ENCODE data around the gene MAGI1. TPM values are rescaled to one million over a fixed set of nuclear protein-coding genes. Genes with fewer than 3 reads are reported as not detected.

The MAGI1 gene
- total RNA-seq, 3 donors from 2014 or later (not counting 1 experiment from before 2014, with no cell fraction given), result not detected

GRCh38 chr3:65846936-65847335 is 191.8 kb downstream of the MAGI1 start:
- H3K27me3 Mint-ChIP-seq (ENCODE audit: low read depth in 2 of 2), result no peaks in the 10 kb centered on the region
- no peak overlapping the region for H3K4me3 Mint-ChIP-seq
- Histone ChIP-seq H3K9me3 (ENCODE audit: control insufficient read depth, insufficient read depth, low read length) (no peaks in the 10 kb centered on the region), H3K27me3 (ENCODE audit: control insufficient read depth, insufficient read depth, low read length) (no peaks in the 10 kb centered on the region), H3K4me3 (ENCODE audit: low read length) (no peak overlapping the region), H3K4me1 (ENCODE audit: control insufficient read depth, insufficient read depth, low read length) (no peaks in the 10 kb centered on the region), H3K36me3 (ENCODE audit: control insufficient read depth, insufficient read depth, low read length) (no peaks in the 10 kb centered on the region), H3K27ac (ENCODE audit: low read length) (no peak overlapping the region)
- intact Hi-C loops (cut with micrococcal nuclease), result no loop called here
- H3K4me1 Mint-ChIP-seq, result no peaks in the 10 kb centered on the region
- TF ChIP-seq CTCF (IDR thresholded peaks at IDR 0.05), result no peak
- peaks cover 0 to 4% of the 10 kb centered on the region in 2 donors for H3K9me3 Mint-ChIP-seq
- no peak for ATAC-seq
- WGBS (ENCODE audit: insufficient coverage), result 100% methylated on average over 1 of the region's 1 CpG
- no peak overlapping the region for H3K27ac Mint-ChIP-seq
- H3K36me3 Mint-ChIP-seq, result no peaks in the 10 kb centered on the region
- no peak for DNase-seq

- Mint-ChIP-seq H3K4me1 (no peaks in the 10 kb centered on the region), H3K4me3 (no peak overlapping the region), H3K27me3 (ENCODE audit: low read depth in 2 of 2) (no peaks in the 10 kb centered on the region), H3K36me3 (no peaks in the 10 kb centered on the region), H3K27ac (no peak overlapping the region), H3K9me3 (peaks cover 0 to 4% of the 10 kb centered on the region in 2 donors)
- Histone ChIP-seq H3K27ac (ENCODE audit: low read length) (no peak overlapping the region), H3K4me1 (ENCODE audit: control insufficient read depth, insufficient read depth, low read length) (no peaks in the 10 kb centered on the region), H3K4me3 (ENCODE audit: low read length) (no peak overlapping the region), H3K9me3 (ENCODE audit: control insufficient read depth, insufficient read depth, low read length) (no peaks in the 10 kb centered on the region), H3K27me3 (ENCODE audit: control insufficient read depth, insufficient read depth, low read length) (no peaks in the 10 kb centered on the region), H3K36me3 (ENCODE audit: control insufficient read depth, insufficient read depth, low read length) (no peaks in the 10 kb centered on the region)
- 80% methylated on average over 2 of the region's 2 CpGs for WGBS (ENCODE audit: insufficient coverage)
- DNase-seq, result no peak
- TF ChIP-seq CTCF (IDR thresholded peaks at IDR 0.05), result no peak
- intact Hi-C loops (cut with micrococcal nuclease), result no loop called here
- no peak for ATAC-seq
Observed at GRCh38 chr3:65844370-65844769, 194.3 kb downstream of the MAGI1 start.

DNA sequence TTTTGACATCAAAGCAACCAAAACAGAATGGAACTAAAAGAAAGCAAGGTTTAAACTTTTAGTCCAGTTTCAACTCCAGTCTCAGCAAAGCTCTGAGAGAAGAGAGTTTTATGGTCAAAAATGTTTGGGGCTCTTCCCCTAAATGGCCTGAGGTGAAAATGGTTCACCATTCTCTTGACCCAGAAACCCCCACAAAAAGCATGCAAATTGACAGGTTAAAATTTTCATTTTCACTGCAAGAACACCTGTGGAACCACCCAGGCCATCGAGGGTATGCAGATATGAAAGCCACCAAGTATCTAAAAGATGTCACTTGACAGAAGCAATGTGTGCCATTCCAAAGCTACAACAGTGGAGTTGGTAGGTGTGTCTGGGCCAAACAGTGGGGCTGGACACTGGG is 195.0 kb downstream of the MAGI1 start:
- ATAC-seq, result no peak
- Histone ChIP-seq H3K4me1 (ENCODE audit: control insufficient read depth, insufficient read depth, low read length) (no peaks in the 10 kb centered on the region), H3K36me3 (ENCODE audit: control insufficient read depth, insufficient read depth, low read length) (no peaks in the 10 kb centered on the region), H3K4me3 (ENCODE audit: low read length) (no peak overlapping the region), H3K9me3 (ENCODE audit: control insufficient read depth, insufficient read depth, low read length) (no peaks in the 10 kb centered on the region), H3K27ac (ENCODE audit: low read length) (no peak overlapping the region), H3K27me3 (ENCODE audit: control insufficient read depth, insufficient read depth, low read length) (no peaks in the 10 kb centered on the region)
- Mint-ChIP-seq H3K27ac (no peak overlapping the region), H3K27me3 (ENCODE audit: low read depth in 2 of 2) (no peaks in the 10 kb centered on the region), H3K4me1 (no peaks in the 10 kb centered on the region), H3K9me3 (peaks cover 0 to 4% of the 10 kb centered on the region in 2 donors), H3K36me3 (no peaks in the 10 kb centered on the region), H3K4me3 (no peak overlapping the region)
- TF ChIP-seq CTCF (IDR thresholded peaks at IDR 0.05), result no peak
- no peak for DNase-seq
- WGBS (ENCODE audit: insufficient coverage), result 68% methylated on average over 1 of the region's 1 CpG
- intact Hi-C loops (cut with micrococcal nuclease), result no loop called here

DNA sequence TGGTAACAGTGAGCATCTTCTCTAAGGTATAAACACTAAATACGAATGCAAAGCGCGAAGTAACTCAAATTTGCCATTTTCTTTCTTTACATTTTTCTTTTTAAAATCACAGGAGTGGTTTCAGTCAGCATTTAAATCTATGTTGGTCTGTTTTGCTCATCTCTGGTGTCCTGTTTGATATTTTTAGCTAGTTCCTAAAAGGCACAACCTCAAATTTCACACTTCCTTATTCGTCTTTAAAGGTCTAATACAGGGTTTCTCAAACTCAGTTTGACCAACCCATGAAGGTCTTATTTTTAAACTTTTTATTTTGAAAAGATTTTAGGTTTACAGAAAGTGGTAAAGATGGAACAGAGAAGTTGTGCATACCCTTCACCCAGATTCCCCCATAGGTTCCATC is 201.1 kb downstream of the MAGI1 start:
- H3K4me1 Mint-ChIP-seq, result no peaks in the 10 kb centered on the region
- Histone ChIP-seq H3K27ac (ENCODE audit: low read length) (no peak overlapping the region), H3K4me1 (ENCODE audit: control insufficient read depth, insufficient read depth, low read length) (no peaks in the 10 kb centered on the region), H3K4me3 (ENCODE audit: low read length) (no peak overlapping the region), H3K36me3 (ENCODE audit: control insufficient read depth, insufficient read depth, low read length) (no peaks in the 10 kb centered on the region), H3K9me3 (ENCODE audit: control insufficient read depth, insufficient read depth, low read length) (no peaks in the 10 kb centered on the region), H3K27me3 (ENCODE audit: control insufficient read depth, insufficient read depth, low read length) (no peaks in the 10 kb centered on the region)
- no peak overlapping the region for H3K4me3 Mint-ChIP-seq
- H3K27me3 Mint-ChIP-seq (ENCODE audit: low read depth in 2 of 2), result no peaks in the 10 kb centered on the region
- WGBS (ENCODE audit: insufficient coverage), result 57% methylated on average over 3 of the region's 4 CpGs
- H3K36me3 Mint-ChIP-seq, result no peaks in the 10 kb centered on the region
- TF ChIP-seq CTCF (IDR thresholded peaks at IDR 0.05), result no peak
- DNase-seq, result no peak
- peaks cover 2 to 5% of the 10 kb centered on the region in 2 donors for H3K9me3 Mint-ChIP-seq
- intact Hi-C loops (cut with micrococcal nuclease), result no loop called here
- no peak for ATAC-seq
- H3K27ac Mint-ChIP-seq, result no peak overlapping the region

Measured in natural killer cell (primary cell).